HG03095 (cell line): Measurements from ENCODE around the gene CELSR1.

ENCODE experiments used
- ATAC-seq: cut with Tn5 transposase; IDR thresholded peaks from one replicate; pipeline ENCODE4 v1.9.1; 2021; ENCODE audit warnings: moderate library complexity; ENCODE audit not compliant: unreplicated experiment

Gene CELSR1

DNA sequence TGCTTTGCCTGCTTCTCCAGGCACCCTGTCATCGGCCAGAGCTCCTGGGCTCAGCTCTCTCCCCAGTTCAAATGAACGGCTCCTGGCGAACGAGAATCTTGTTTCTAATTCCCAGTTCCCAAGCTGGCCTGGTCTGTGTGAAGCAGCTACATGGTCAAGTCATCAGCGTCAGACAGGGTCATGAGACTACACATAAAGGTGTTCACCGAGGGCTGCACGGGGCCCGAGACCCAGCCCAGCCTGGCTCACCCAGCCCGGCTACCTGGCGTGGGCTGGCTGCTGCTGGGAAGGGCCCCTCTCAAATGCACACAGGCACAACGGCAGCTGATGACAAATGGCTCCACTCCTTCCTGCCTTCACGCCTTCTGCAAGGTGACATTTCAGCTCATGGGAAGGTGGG, 14.6 kb upstream of the CELSR1 start:
- ATAC-seq: no peak

GRCh38 chr22:46551321-46551720, 13.9 kb upstream of the CELSR1 start:
- no peak for ATAC-seq

DNA sequence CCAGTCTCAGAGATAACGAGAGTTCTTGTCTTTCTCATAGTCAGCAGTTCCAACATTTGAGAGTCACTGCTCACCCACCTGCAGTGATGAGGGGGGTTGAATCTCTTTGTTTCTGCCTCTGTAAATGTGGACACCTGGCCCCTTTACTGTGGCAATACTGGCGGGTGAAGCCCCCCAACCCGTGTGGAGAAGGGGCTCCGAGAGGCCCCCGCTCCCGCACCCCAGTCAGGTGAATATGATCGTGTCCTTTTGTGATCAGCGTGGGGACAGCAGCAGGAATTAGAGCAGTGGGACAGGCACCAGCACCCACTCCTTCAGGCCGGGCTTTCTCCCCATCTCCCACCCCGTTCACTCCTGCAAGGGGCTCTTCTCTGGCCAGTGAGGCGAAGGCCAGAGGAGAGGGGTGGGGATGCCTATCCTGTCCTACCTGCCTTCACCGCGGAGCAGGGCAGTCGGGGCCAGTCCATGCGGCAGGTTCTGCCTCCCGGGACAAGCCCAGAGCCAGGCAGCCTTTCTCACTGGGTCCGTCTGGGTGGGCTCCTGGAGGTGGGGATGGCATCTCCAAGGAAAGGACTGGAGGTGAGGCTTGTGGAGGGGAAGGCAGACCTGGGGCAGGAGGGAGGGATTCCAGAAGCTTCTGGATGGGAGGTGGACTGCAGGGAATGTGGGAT, 12.7 kb upstream of the CELSR1 start:
- ATAC-seq: no peak

- ATAC-seq: no peak
Observed at GRCh38 chr22:46549563-46549840, 12.1 kb upstream of the CELSR1 start.

DNA sequence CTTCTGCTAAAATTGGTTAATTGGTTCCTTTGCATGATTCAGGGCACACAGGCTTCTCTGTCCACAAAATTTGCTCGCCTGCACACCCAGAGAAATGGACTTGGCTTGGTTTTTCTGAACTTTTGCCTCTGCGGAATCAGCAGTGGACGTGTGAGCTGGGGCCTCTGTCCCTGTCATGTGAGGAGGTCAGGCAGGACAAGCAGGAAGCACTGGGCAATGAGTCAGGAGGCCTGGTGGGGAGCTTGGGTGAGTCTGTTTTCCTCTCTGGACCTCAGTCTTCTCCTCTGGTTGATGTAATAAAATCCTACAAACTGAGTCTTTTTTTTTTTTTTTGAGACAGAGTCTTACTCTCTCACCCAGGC, 10.4 kb upstream of the CELSR1 start:
- no peak for ATAC-seq

DNA sequence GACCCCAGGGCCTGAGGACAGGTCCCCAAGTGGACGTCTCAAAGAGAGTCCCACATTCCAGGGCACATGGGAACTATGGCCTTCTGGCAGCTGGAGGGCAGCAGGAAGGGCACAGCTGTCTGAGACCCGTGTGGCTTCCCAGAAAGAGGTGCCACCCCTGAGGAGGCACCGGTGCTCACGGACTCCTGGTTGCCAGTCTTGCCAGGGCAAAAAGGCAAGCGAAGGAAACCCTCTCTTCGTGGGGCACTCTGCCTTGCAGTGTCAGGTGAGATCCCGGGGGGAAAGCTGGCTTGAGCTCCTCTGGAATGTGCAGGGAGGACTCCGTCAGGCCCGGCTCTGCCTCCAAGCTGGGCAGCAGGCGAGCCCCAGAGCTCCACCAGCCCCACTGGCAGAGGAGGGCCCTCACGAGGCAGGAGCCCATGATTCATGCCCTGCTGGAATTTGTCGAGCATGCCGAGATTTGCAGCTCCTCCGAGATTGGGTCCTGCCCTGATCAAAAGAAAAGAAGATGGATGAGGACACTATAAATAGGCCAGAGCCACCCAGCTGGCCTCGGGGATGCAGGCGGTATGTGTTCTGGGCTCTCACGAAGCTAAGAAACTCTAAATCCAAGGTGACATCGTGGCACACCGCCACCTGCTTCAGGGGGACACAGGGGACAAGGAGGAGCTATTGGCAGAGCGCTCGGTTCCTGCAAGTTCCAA, 9.9 kb upstream of the CELSR1 start:
- ATAC-seq: no peak

DNA sequence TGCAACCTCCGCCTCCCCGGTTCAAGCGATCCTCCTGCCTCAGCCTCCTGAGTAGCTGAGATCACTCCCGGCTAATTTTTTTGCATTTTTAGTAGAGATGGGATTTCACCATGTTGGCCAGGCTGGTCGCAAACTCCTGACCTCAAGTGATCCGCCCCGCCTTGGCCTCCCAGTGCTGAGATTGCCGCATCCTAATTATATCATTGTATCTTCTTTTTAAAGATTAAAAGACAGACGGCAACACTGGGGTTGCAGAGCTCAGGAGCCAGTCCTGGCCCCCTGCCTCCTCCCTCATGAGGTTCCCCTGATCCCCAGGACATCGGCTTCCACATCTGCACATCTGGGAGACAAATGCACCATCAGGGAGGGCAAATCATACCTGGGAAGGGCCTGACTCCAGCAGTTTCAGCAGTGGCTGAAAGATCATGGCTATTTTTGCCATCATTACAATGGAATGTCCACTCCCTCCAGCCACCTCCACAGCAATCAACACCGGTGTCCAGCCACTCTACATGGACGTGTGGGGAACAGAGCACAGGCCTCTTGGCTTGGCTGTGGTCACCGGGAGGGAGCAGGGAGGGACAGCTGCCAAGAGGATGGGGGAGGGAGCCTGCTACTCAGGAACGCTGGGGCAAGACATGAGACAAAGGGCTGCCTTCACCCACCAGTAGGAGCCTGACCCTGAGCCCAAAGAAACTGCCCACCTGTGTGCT, 9.2 kb upstream of the CELSR1 start:
- ATAC-seq: no peak

DNA sequence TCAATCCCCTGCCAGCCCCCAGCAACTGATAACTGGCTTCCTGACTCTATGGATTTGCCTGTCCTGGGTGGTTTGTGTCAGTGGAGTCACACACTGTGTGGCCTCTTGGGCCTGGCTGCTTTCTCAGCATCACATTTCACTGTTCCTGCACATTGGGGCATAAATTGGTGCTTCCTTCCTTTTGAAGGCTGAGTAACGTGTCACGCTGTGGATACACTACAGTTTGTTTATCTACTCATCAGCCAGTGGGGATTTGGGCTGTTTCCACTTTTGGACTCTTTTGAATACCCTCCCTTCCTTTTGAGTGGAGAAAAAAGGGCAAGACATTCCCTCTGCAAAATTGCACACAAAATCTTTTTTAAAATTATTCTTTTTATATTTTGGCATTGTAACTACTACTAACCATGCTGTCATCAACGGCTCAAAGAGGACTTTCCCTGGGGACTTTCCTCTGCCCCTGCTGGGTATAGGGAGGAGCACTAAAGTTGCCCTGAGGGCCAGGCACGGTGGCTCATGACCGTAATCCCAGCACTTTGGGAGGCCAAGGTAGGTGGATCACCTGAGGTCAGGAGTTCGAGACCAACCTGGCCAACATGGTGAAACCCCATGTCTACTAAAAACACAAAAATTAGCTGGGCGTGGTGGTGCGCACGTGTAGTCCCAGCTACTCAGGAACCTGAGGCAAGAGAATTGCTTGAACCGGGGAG, 7.8 kb upstream of the CELSR1 start:
- no peak for ATAC-seq

DNA sequence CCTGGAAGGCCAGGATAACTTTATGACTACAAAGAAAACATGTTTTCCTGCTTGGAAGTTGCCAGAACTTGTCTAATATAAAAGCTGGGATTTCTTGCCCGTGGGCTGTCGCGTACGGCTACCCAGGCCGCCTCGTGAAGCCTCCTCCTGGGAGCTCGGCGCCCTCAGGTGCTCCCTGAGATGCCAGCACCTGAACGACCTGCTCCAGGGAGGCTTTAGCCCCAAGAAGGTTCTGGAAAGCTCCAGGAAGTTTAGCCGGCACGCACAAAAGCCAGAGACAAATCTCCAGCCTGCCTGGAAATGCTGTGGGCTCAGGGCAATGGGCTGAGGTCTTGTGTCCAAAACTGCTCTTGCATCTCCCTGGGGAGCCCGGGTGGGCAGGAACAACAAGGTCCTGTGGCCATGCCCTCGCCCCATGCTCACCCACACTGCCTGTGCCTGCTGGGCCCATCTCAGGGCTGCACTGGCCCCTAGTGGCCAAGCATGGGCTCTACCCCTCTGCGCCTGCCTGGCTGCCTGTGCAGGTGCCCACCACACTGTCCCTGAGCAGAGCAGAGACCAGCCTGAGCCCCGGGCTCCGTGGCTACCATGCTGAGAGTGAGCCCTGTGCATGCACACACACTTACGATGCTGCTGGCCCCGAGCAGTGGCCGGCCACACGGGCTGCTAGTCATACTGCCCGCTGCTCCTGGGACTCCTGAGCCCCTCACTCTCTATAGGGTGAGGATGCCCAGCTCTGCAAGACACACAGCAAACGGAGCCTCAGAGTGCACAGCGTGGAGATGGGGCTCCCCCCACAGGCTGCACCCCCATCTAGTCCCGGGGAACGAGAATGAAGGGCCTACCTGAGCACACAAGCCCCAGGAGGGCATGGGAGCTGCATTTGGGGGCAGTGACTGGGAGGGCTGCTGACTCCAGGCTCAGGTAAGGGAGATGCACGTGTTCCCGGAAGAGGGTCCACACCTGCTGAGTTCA, 4.9 kb upstream of the CELSR1 start:
- peak; percentile 63 for ATAC-seq

GRCh38 chr22:46541536-46541935, 4.1 kb upstream of the CELSR1 start:
- no peak for ATAC-seq

DNA sequence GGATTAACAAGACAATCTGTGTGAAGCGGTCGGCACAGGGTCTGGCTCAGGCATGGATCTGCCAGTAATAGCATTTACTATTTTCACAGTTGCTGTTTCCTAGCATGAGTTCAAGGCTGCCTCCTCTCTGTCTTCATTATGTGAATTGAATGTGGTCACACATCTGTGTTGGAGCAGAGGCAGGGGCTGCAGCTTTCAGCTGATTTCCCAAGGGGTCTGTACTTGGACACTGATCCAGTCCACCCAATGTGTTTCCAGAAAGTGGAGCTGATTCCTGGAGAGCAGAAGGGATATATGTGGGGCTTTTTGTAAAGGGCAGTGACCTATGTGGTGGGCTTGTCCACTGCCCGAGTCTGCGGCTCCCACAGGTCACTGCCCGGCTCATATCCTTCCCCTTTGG, 3.5 kb upstream of the CELSR1 start:
- no peak for ATAC-seq

GRCh38 chr22:46539169-46539568, 1.7 kb upstream of the CELSR1 start:
- no peak for ATAC-seq

DNA sequence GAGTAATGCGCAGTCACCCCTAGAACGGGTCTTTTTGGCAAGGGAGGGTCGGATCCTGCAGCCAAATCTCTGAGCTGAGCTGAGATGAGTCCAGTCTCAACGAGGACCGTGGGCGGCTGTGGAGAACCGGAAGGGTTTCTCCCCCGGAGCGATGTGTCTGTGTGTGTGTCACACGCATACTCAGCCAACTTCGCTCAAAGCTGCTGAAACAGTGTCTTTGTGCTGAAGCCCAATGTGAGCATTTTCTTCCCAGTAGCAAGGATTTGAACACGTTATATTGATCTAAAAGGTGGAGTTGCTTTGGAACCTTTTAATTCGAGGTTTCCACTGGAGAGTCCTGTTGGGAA, 1.4 kb upstream of the CELSR1 start:
- ATAC-seq: no peak

DNA sequence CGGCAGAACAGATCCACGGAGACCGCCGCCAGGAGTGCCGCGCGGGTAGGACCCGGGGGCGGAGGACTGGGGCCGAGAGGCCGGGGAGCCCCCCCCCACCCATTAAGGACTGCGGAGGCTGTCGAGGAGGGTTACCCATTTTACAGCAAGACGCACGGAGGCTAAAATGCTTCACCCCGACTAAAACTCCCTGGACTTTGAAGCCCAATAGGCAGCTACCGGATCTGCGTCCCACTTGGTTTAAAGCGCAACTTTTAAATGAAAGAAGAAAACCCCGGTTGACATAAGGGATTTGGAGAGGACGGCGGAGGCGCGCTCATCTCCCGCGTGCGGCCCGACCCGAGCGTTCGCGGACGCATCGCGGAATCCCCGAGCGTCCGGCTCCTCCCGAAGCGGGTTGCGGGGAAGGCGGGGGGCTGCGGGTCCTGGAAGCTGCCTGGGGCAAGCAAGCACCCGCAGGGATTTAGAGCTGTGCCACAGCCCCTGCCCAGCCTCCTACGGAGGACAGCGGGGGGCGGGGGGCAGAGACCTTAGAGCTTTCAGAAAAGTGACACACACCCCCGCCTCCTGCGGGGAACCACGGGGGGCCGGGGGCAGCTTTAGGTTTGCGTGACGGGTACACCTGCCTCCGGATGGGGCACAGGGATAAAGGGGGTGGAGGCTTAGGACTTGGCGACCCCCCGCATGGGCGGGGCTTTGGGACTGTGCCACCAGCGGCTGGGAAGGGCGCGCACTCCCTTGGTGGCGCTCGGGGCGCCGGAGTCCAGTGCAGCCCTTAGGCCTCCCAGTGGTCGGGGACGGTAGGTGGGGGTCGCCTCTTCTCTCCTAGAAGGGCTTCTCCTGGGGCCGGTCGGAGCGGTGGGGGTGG, 760 bp upstream of the CELSR1 start:
- no peak for ATAC-seq

GRCh38 chr22:46536537-46537224, 739 bp downstream of the CELSR1 start:
- ATAC-seq: no peak

DNA sequence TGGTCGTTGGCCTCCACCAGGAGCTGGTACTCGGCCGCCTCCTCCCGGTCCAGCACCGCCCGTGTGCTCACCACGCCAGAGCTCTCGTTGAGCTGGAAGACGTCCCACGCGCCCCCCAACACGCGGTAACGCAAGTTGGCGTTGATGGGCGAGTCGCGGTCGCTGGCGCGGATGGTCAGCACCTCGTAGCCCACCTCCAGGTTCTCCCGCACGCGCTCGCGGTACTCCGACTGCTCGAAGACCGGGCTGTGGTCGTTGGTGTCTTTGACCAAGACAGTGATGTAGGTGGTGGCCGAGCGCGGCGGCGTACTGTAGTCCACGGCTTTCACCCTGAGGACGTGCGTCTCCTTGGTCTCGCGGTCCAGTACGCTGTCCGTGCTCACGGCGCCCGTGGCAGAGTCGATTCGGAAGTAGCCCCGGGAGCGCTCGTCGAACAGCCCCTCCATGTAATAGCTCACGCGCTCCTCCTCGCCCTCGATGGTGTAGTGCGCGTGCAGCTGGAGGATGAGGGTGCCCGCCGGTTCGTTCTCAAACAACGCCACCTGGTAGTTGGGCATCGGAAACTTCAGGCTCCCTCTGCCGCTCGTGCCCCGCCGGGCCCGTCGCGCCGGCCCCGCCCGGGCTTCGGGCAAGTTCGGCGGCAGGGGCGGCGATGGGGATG, 1.4 kb downstream of the CELSR1 start:
- ATAC-seq: no peak

DNA sequence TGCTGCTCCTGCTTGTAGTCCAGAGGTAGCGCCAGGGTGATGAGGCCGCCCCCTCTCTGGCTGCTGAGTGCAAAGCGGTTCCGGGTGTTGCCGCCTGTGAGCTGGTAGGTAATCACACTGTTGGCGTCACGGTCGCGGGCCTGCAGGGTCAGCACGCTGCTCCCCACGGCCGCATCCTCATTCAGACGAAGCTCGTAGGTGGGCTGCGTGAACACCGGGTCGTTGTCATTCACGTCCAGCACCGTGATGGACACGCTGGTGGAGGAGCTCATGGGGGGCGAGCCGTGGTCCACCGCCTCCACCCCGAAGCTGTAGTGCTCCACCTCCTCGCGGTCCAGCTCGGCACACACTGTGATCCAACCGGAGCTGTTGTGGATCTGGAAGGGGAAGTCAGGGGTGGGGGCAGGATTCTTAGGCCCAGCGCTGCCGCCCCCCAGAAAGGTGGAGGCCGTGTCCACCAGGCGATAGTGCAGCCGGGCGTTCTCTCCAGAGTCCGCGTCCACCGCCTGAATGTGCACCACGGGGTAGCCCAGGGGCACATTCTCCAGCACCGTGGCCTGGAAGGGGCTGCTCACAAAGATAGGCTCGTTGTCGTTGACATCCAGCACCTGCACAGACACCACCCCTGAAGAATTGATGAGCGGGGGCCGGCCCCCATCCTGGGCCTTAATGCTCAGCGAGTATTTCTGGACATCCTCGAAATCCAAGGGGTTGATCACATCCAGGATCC, 2.4 kb downstream of the CELSR1 start:
- ATAC-seq: no peak

DNA sequence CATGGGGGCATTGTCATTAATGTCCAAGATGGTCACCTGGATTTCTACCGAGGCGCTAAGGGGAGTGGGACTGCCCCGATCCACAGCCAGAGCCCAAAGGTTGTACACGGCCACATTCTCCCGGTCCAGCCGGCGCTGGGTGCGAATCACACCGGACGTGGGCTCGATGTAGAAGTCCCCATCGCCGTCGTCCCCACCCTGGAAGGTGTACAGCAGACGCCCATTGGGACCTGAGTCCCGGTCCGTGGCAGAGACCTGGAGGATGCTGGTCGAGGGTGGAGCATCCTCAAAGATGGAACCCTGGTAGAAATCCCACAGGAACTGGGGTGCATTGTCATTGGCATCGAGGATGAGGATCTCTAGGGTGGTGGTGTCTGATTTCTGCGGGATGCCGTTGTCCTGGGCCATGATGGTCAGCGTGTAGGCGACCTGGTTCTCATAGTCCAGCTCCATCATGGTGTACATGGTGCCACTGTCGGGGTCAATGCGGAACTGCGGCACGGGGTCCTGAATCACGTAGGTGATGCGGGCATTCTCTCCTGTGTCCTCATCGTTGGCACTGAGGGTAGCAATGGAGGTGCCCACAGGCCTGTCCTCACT, 3.1 kb downstream of the CELSR1 start:
- ATAC-seq: no peak
